Activated CD4-positive, alpha-beta T cell treated with anti-CD3 and anti-CD28 coated beads, Interleukin-2, amount 50 U/mL, for 1 hour (primary cell): ENCODE results near the gene FAM20B.
"Not testable (repeated sequence)": the region's sequence is repeated elsewhere in the genome, so short reads cannot be mapped to it uniquely, and the experiment has no call there.

Experiments used
- DNase-seq: peaks from one replicate; pipeline ENCODE4 v3.0.0-alpha.2; 2020

FAM20B gene

DNA sequence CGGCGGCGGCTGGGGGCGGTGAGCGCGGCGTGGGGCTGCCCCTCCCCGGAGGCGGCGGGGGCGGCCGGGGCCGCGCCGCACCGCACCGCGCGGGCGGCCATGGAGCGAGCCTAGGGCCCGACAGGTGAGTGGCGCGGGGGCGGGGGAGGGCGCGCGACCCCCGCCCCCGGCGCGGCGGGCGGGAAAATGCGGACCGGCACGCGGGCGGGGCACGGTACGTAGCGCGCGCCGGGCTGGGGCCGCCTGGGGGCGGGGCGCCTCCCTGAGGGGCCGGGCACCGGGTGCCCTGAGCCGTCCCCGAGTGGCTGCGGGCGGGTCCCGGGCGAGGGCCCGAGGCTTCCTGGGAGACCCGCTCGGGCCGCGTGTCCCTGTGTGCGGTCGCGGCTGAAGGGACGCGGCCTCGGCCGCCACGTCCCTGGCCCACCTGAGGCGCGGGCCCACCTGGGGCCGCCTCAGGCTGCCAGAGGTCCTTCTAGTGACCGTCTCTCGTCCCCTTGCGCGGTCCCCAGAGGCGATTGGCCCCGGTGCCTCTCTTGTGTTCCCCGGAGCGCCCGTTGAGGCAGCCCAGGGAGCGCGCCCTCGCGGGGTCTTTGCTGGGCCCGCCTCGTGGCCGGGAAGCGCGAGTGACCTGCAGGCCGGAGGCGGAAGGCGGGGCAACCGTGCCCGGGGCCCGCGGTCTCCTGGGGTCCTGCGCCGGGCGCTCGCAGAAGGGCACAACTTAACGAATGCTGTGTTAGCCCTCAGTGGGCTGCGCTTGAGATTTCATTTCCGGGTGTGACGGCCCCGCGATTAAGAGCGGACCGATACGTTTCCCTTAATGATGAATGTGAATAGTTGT is 500 bp downstream of the FAM20B start:
- peak; percentile 68 for DNase-seq

DNA sequence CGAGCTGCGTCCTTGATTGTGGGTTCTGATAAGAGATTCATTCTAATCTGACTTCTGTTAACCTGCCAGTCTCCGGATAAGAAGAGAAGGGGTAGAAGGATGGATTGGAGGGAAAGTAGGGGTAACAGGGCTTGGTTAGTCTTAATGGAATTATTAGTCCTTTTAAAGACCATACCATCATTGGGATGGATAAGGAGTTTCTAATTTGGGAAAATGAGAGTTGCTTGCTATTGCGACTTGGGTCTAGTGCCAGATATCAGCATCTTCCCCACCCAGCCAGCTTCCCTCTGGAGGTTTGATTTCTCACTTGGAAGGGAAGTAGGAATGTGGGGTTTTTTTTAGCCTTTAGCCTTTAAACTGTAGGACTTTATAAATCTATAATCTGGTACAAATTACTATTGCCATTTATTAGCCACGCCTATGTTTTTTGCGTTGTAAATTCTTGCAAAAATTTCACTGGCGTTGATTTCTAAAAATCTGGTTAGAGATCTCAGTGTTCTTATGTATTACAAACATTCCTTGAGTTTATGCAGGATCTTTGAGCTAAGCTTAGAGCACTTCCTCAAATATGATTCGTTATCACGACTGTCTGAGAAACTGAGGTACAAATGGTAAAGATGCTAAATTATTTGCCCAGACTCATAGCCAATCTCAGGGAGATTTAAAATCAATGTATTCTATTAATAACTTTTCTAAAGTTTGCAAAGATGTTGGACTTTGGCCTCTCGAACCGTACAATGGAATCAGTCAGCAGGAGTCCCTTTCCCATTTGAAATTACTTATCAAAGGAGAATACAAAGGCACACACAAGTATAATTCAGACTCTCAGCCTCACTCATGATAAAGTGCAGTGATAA is 1.3 kb downstream of the FAM20B start:
- DNase-seq: no peak

DNA sequence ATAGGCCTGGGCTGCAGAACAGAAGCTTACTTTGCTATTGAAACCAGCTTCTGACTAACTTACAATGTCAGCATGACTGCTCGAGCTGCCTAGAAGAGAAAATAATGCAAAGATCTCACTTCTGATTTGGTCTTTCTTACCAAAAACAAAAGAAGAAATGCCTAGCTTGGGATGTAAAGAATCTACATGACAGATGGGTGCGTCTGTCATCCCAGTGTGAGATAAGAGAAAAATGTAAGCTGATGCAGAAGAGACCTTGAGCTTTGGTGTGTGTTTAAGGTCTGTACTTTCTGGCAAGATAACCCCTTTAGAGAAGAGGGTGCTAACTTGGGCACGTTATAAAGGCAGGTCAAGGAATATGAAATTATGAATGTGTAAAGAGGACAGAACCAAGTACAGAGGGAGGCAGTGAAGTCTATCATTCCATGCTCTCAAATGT is 3.6 kb downstream of the FAM20B start:
- no peak for DNase-seq

DNA sequence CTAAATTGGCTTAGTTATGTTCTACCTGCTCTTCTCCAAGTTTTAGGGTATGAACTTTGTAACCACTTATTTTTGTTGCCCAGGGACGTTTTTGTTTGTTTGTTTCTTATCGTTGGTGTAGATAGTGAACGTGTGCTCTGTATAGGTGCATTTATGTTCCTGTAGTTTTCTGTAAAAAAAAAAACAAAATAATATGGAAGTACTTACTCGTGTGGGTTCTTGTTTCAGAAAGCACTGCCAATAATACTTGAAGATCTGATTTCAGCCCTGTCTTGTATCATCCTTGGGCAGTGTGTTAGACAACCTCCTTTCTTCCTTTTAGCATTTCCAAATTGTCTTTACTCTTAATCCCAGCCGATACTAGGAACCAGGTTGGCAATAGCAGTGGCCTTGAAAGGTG is 4.4 kb downstream of the FAM20B start:
- DNase-seq: no peak

DNA sequence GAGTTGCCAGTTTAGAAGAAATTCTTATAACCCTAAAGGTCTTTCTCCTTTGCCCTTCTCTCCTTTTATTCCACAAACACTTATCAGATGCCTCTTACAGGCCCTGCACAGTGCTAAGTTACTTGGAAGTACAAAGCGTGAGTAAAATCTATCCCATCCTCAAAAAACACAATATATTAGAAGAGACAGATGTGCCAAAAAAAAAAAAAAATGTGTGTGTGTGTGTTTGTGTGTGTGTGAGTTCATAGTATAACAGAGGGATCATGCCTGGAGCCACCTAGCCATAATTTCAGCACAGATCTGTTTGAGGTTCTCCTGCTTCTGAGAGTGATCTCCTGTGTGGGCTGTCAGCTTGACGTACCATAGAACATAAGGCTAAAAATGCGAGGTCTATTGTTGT is 5.0 kb downstream of the FAM20B start:
- DNase-seq: no peak

DNA sequence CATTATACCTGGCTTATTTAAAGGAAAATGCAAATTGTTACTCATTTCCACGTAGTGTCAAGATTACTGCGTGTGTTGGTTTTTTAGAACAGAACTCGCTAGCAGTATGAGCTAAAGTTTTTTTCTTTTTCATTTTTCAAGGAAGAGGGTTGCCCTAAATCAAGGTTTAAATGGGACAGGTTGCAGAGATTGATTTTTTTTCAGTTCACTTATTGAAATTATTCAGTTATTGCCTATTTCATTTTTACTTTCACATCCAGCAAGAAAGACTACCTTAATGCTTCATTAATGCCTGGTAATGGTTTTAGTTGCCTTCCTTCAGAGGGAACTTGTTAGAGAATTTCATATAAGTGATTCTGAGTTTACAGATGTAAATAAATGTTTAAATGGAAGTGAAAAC is 5.6 kb downstream of the FAM20B start:
- no peak for DNase-seq

DNA sequence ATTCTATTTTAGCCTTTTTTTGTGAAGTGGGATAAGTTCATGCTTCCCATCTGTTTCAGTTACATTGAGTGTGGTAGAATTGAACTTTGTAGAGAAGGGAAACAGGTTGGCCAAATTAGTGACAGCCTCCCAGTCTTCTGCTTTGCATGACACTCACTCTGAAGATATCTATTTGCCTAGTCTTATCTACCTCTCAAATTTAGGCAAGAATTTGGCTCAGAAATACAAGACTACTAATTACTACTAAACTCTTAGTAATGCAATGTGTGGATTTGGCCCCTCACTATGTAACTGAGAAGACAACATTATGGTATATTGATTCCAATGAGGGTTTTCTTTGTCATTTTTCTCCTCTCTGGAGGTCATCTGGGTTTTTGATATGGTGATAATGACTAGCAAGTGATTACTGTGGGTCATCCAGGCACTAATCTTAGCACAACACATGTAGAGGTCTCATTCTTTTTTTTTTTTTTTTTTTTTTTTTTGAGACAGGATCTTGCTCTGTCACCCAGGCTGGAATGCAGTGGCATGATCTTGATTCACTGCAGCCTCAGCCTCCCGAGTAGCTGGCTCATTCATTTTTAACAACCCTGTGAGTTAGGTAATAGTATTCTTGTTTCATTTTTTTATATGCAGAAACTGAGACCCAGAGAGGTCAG is 6.3 kb downstream of the FAM20B start:
- no peak for DNase-seq

DNA sequence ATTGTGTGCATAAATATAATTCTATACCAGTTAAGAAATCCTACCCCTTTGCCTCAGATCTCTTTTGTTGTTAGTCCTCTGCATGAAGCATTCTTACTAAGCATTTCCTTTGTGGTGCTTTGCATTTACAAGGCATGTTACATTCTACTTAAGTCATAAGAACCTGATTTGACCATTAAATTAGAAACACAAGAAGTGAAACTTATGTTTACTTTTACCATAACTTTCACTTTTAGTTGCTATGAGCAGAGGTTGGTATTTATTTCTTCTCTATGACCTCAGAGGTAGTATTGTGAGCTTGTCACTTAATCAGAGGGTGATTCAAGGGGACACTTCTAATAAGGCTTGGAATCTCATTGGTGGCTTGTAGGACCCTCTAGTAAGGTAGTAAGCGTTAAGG is 9.0 kb downstream of the FAM20B start:
- DNase-seq: no peak

DNA sequence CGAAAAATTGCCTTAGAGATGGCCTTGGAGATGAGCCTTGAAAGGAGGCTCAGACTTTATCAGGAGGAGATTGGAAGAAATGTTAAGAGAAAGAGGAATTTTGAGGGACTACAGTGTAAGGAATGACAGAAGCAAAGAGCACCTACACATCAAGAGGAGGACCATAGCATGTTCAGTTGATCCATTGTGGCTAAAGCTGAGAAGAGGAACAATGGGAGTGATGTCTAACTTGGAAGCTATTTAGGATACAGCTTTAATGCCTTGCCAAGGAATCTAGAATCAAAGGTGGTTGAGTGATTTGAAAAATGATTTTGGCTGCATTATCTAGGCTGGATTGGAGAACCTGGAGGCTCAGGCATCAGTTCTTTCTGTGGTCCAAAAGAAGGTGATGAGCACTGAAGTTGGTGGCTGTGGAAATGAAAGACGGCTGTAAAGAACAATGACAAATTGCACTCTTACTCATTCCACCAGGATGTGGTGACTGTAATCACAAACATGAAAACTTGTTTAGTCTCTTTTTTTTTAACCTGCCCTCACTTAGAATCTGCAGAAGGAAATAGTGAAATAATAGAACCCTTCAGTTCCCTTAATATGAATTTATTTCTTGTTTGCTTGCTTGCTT is 11.3 kb downstream of the FAM20B start:
- no peak for DNase-seq

DNA sequence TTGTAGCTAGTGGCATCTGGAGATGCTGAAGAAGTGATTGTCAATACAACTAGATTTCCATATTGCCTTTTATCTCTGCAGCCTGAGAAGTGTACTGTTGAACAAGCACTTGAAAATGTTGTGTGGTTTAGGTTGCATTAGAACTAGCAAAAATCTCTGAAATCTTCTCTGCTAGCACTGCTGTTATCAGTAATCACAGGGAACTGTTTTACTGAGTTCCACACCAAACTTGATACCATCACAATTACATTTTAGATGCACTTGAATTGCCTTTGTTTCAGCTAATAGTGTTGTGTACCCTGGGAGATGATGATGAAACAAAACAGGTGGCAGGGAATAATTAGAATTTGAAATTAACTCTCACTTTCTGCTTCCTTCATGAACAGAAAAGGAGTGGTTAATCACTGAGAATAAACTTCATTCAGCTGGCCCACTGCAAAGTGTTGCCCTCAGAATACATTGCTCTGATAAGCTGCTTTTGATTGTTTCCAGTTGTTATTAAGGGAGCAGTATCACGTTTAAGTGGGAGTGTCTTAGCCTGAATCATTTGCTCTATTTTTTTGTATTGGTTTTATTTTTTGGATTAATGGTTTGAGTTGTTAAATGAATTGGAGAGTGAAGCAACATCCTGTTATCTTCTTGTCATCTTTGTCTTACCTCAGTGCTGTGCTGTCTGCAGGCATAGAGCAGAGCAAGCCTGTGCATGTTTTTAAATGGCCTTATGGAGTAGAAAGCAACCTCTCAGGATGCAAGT is 13.0 kb downstream of the FAM20B start:
- DNase-seq: no peak

DNA sequence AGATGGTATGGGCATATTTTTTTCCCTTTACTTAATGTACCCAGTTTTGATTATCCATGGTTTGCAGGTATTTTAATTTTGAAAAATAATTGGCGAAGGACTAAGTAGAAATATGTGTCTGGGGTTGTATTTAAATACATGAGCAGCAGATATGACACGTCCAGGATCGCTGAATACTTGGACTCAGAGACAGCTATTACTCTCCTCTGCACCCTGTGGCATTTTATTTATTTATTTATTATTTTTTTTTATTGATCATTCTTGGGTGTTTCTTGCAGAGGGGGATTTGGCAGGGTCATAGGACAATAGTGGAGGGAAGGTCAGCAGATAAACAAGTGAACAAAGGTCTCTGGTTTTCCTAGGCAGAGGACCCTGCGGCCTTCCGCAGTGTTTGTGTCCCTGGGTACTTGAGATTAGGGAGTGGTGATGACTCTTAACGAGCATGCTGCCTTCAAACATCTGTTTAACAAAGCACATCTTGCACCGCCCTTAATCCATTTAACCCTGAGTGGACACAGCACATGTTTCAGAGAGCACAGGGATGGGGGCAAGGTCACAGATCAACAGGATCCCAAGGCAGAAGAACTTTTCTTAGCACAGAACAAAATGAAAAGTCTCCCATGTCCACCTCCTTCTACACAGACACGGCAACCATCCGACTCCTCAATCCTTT is 13.9 kb downstream of the FAM20B start:
- not testable (repeated sequence) for DNase-seq

DNA sequence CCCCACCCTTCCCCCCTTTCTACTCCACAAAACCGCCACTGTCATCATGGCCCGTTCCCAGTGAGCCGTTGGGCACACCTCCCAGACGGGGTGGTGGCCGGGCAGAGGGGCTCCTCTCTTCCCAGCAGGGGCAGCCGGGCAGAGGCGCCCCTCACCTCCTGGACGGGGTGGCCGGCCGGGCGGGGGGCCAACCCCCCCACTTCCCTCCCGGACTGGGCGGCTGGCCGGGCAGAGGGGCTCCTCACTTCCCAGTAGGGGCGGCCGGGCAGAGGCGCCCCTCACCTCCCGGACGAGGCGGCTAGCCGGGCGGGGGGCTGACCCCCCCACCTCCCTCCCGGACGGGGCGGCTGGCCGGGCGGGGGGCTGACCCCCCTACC is 14.5 kb downstream of the FAM20B start:
- DNase-seq: not testable (repeated sequence)

DNA sequence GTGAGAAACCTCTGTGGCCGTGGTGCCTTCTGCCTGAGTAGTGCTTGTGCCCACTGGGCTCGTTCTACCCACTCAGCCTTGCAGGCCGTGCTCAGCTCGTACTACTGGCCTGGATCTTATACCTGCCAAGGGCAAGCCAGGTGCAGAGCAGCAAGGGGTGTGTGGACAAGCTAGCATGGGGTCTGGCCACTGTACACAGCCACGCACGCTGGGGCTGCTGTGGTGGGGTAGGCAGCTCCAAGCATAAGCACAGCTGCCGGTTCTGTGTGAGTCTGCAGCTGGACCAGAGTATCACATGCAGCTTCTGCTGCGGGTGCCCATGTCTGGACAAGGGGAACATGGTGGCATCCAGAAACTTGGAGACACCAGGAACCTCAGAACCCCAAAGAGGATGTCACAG is 16.4 kb downstream of the FAM20B start:
- no peak for DNase-seq

DNA sequence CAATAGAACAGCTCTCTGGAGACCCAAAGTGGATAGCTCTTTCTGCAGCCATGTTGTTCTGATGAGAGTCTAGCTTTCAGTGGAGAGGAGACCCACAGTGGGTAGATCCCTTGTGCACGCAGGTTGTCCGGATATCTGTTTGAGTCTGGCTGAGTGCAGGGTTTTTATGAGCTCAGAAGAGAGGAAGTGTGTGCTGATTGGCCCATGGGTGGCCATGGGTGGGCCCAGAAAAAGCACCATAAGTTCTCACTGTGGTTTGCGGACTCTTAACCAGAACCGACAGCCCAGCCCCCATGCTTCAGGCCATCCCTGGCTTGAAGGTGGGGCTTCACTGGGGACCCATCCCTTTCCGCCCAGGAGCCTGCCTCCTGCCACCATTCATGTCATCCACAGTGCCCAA is 17.0 kb downstream of the FAM20B start:
- DNase-seq: no peak

DNA sequence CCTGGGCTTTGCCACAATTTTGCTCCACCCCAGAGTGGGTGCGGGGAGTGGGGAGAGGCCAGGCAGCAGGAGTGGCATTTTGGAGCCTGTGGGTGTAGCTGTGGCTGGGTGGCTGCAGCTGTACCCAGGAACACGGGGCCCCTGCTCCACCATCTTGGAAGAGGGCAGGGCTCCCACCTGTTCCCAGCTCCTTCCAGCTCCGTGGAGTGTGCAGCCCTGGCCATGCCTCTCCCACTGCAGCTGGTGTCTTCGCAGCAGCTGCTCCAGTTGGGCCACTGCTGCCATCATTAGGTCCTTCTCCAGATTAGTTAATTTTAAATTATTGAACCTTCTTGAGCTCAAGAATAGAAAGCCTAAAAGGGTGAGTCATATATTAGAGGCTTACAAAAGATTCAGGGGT is 17.6 kb downstream of the FAM20B start:
- no peak for DNase-seq

DNA sequence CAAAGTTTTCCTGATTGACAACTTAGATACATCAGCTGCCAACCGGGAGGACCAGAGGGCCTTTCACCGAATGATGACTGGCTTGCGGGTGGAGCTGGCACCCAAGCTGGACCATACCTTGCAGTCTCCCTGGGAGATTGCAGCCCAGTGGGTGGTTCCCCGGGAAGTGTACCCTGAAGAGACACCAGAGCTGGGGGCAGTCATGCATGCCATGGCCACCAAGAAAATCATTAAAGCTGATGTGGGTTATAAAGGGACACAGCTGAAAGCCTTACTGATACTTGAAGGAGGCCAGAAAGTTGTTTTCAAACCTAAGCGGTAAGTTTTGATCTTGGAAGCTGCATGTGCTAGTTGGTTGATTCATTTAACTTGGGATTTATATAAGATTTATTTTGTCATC is 18.2 kb downstream of the FAM20B start:
- no peak for DNase-seq

DNA sequence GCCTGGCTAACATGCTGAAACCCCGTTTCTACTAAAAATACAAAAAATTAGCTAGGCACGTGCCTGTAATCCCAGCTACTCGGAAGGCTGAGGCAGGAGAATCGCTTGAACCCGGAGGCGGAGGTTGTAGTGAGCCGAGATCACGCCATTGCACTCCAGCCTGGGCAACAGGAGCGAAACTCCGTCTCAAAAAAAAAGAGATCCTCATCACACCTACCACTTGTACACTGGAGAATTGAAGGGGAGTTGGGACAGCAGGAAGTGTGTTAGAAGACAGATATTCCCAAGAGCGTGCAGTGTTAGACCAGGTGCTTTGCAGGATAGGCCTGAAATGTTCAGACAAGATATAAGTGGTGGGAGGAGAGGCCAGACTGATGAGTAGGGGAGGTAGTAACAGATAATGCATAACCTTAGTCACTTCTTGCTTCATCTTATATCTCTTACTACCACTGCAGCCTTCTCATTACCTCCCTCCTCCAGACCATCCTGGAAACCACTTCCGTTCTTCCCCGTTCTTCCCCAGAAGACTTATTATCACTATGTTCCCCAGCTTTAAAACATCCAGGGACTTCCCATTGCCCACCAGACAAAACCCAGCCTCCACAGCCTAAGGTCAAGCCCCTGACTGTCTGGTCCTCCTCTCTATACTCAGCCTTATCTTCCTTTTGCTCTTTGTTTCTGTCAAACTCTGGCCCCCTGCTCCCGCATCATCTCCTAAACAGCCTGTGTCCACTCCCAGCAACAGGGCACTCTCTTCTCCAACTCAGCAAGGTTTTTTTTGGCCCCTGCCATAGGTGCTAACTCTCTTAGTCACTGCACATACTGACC is 21.3 kb downstream of the FAM20B start:
- no peak for DNase-seq

DNA sequence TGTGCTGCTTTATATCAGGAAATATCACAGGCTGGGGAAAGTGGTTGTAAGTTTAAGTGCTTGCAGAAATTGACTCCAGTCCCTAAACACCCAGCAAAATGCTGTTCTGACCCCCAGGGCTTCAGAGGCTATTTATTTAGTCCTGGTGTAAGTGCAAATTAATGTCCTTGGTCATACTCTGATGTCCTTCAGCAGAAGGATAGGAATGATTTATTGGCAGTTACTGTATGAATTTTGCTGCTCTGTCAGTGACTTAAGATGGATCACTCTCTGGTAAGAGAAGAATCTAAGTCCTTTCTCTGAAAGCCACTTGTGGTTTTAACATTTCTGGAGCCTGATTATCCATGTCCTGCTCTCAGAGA is 21.9 kb downstream of the FAM20B start:
- no peak for DNase-seq

DNA sequence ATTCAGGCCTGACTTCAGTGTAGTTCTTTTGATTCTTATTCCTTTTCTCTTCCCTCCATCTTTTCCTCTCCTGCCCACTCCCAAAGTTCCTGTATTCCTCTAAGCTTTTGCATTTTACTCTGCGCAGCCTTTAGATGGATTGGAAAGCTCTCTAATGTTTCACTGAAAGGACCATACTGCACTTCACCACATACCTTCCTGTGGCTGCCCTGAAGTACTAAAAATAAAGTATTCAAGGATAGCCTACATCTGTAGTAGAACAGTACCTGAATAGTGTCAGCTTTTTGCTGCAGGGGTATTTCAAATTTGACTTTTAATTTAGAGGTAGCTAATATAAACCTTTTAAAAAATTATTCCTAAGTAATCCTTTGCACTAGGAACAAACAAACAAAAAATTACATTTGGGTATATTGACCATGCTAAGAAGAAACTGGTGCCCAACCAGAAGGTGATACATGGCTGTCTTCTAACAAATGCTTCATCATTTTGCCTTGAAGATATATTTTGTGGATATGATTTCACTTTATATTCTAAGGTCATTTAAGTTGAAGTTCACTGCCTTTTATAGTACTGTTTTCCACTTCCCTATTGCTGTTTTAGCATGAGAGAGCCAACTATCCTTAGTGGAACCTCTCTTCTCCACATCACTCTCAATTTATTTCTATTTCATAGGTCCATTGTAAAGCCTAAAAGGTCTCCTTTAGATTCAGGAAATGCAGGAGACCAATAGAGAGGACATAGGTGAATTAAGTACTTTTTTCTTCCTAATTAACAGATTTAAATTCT is 22.8 kb downstream of the FAM20B start:
- DNase-seq: no peak

DNA sequence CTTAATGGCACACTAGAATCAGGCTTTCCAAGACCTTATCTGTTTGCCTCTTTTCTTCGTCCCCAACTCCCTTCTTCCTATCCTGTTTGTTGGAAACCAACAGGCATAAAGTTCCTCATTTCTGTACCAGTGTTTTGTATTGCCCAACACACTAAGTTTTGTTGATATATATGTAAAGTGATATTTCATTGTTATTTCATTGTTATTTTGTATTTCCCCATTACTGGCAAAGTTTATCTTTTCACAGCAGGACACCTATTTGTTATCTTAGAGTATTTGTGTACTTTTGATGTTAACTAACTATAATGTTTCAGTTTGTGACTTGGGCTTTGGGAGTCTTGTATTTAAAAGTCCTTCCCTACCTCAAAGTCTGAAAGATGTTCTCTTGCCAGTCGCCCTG is 27.1 kb downstream of the FAM20B start:
- DNase-seq: no peak
